ENCODE results near the gene COASY.

- TF ChIP-seq GATA2 (IDR thresholded peaks at IDR 0.05; ENCODE audit: low read depth, low read length) = no peak
- no peak for TF ChIP-seq GATA3 (IDR thresholded peaks at IDR 0.05; ENCODE audit: low read depth, low read length)
Measured at GRCh38 chr17:42555122-42555622, 6.8 kb upstream of the COASY start.
